Astrocyte (in vitro differentiated cells and primary cell): ENCODE measurements around the gene CASK. TPM values are rescaled to one million over a fixed set of nuclear protein-coding genes. Genes with fewer than 3 reads are reported as not detected.
A peak's percentile ranks its signal among the peaks of the same experiment; 100 is the strongest.

ENCODE experiments used
- DNase-seq: peaks from one replicate; pipeline ENCODE4 v3.0.0-alpha.2; 2010; ENCODE audit warnings: low read depth
- FAIRE-seq: peaks from 2 replicates; lab custom pipeline; 2011; peaks lifted over from hg19 to GRCh38; lab: Jason Lieb, UNC
- H2AFZ ChIP-seq: 2 replicates; pipeline ENCODE4 v1.6.0; 2012; ENCODE audit warnings: low read depth, low read length, inconsistent platforms
- H3K27ac ChIP-seq: 2 replicates; pipeline ENCODE4 v1.5.1; 2011; ENCODE audit warnings: low read depth, low read length, inconsistent platforms
- H3K27me3 ChIP-seq: 2 replicates; pipeline ENCODE4 v1.6.0; 2011; ENCODE audit warnings: low read length, inconsistent platforms; ENCODE audit not compliant: insufficient read depth
- H3K36me3 ChIP-seq: 2 replicates; pipeline ENCODE4 v1.5.1; 2011; ENCODE audit warnings: low read length, inconsistent platforms; ENCODE audit not compliant: insufficient read depth
- H3K4me1 ChIP-seq: 2 replicates; pipeline ENCODE4 v1.5.1; 2011; ENCODE audit warnings: low read length, inconsistent platforms; ENCODE audit not compliant: insufficient read depth
- H3K4me2 ChIP-seq: 2 replicates; pipeline ENCODE4 v1.6.0; 2012; ENCODE audit warnings: low read length, inconsistent platforms
- H3K4me3 ChIP-seq: 2 replicates; pipeline ENCODE4 v1.5.1; 2011; ENCODE audit warnings: low read depth, mild to moderate bottlenecking, low read length, inconsistent platforms; ENCODE audit not compliant: insufficient read depth
- H3K79me2 ChIP-seq: 2 replicates; pipeline ENCODE4 v1.6.0; 2012; ENCODE audit warnings: mild to moderate bottlenecking, low read length, inconsistent platforms; ENCODE audit not compliant: insufficient read depth
- H3K9ac ChIP-seq: 2 replicates; pipeline ENCODE4 v1.6.0; 2012; ENCODE audit warnings: mild to moderate bottlenecking, low read length, inconsistent platforms
- H3K9me3 ChIP-seq: 2 replicates; pipeline ENCODE4 v1.5.1; 2012; ENCODE audit warnings: low read depth, mild to moderate bottlenecking, low read length, inconsistent platforms; ENCODE audit not compliant: insufficient read depth
- H4K20me1 ChIP-seq: 2 replicates; pipeline ENCODE4 v1.6.0; 2012; ENCODE audit warnings: low read length, inconsistent platforms; ENCODE audit not compliant: insufficient read depth
- H3K27ac Mint-ChIP-seq: one replicate; pipeline ENCODE4 v1.8.0; 2021; ENCODE audit warnings: mild to moderate bottlenecking, mixed read lengths; ENCODE audit not compliant: unreplicated experiment
- H3K27me3 Mint-ChIP-seq: one replicate; pipeline ENCODE4 v1.8.0; 2021; ENCODE audit warnings: low read depth, mixed read lengths; ENCODE audit not compliant: unreplicated experiment
- H3K36me3 Mint-ChIP-seq: one replicate; pipeline ENCODE4 v1.8.0; 2021; ENCODE audit warnings: low read depth, mixed read lengths; ENCODE audit not compliant: unreplicated experiment
- H3K4me1 Mint-ChIP-seq: one replicate; pipeline ENCODE4 v1.8.0; 2021; ENCODE audit warnings: low read depth, mixed read lengths; ENCODE audit not compliant: unreplicated experiment
- H3K4me3 Mint-ChIP-seq: one replicate; pipeline ENCODE4 v1.8.0; 2021; ENCODE audit warnings: mild to moderate bottlenecking, moderate library complexity, mixed read lengths; ENCODE audit not compliant: unreplicated experiment
- H3K9me3 Mint-ChIP-seq: one replicate; pipeline ENCODE4 v1.8.0; 2021; ENCODE audit warnings: mild to moderate bottlenecking, mixed read lengths; ENCODE audit not compliant: unreplicated experiment
- EZH2 ChIP-seq: IDR thresholded peaks from 2 replicates; pipeline ENCODE4 v1.6.1; 2012; ENCODE audit warnings: mild to moderate bottlenecking, low read length, inconsistent platforms; ENCODE audit not compliant: insufficient read depth
- total RNA-seq: library from RNA; stranded (reverse); gene quantifications from 2 replicates; pipeline ENCODE4 v1.2.1, GENCODE V29; 2021
- TF ChIP-seq, protein P1 (sequence below): IDR thresholded peaks from 2 replicates; pipeline ENCODE4 v1.5.1; 2011; ENCODE audit warnings: low read depth, mild to moderate bottlenecking, inconsistent platforms, low read length, moderate library complexity; ENCODE audit not compliant: insufficient read depth

CASK gene
- total RNA-seq, 1 donor from 2014 or later, result 99.3 TPM

- peaks cover 7% of the 10 kb centered on the region for H3K4me1 Mint-ChIP-seq
- Histone ChIP-seq H3K9ac (no peak overlapping the region), H3K4me1 (no peaks in the 10 kb centered on the region), H3K36me3 (no peaks in the 10 kb centered on the region), H3K4me2 (no peak overlapping the region), H2AFZ (no peak overlapping the region), H3K27me3 (no peaks in the 10 kb centered on the region), H3K27ac (no peak overlapping the region), H3K9me3 (no peaks in the 10 kb centered on the region), H3K4me3 (no peak overlapping the region), H4K20me1 (peaks cover 29% of the 10 kb centered on the region), H3K79me2 (peaks cover 31% of the 10 kb centered on the region)
- DNase-seq (no peak), FAIRE-seq (peak; percentile 41)
- H3K36me3 Mint-ChIP-seq, result no peaks in the 10 kb centered on the region
- H3K27me3 Mint-ChIP-seq, result no peaks in the 10 kb centered on the region
- H3K4me3 Mint-ChIP-seq, result no peak overlapping the region
- TF ChIP-seq EZH2, result no peak
- TF ChIP-seq, protein P1, sequence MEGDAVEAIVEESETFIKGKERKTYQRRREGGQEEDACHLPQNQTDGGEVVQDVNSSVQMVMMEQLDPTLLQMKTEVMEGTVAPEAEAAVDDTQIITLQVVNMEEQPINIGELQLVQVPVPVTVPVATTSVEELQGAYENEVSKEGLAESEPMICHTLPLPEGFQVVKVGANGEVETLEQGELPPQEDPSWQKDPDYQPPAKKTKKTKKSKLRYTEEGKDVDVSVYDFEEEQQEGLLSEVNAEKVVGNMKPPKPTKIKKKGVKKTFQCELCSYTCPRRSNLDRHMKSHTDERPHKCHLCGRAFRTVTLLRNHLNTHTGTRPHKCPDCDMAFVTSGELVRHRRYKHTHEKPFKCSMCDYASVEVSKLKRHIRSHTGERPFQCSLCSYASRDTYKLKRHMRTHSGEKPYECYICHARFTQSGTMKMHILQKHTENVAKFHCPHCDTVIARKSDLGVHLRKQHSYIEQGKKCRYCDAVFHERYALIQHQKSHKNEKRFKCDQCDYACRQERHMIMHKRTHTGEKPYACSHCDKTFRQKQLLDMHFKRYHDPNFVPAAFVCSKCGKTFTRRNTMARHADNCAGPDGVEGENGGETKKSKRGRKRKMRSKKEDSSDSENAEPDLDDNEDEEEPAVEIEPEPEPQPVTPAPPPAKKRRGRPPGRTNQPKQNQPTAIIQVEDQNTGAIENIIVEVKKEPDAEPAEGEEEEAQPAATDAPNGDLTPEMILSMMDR, result no peak
- no peaks in the 10 kb centered on the region for H3K9me3 Mint-ChIP-seq
- no peak overlapping the region for H3K27ac Mint-ChIP-seq
Measured at GRCh38 chrX:41858161-41858775, 65.1 kb downstream of the CASK start.

GRCh38 chrX:41857670-41858069 is 65.7 kb downstream of the CASK start:
- TF ChIP-seq EZH2, result no peak
- TF ChIP-seq, protein P1, result no peak

DNA sequence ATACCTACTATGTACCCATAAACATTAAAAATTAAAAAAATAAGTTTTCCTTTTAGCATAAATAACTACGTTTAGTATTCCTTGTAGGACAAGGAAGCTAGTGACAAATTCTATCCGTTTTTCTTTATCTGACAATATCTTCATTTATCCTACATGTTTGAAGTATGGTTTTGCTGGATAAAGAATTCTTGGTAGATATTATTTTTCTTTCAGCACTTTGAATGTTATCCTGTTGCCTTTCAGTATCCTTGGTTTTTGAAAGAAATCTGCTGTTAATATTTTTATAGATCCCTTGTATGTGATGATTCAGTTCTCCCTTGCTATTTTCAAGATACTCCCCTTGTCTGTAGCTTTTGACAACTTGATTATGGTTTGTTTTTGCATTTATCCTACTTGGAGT is 76.6 kb downstream of the CASK start:
- Histone ChIP-seq H3K27ac (no peak overlapping the region), H3K9me3 (no peaks in the 10 kb centered on the region), H3K4me1 (no peaks in the 10 kb centered on the region), H3K79me2 (no peaks in the 10 kb centered on the region), H3K27me3 (no peaks in the 10 kb centered on the region), H2AFZ (no peak overlapping the region), H3K9ac (no peak overlapping the region), H4K20me1 (no peaks in the 10 kb centered on the region), H3K4me2 (no peak overlapping the region), H3K36me3 (no peaks in the 10 kb centered on the region), H3K4me3 (no peak overlapping the region)
- no peak for TF ChIP-seq EZH2
- TF ChIP-seq, protein P1, result no peak
- Mint-ChIP-seq H3K9me3 (no peaks in the 10 kb centered on the region), H3K27ac (no peak overlapping the region), H3K4me1 (no peaks in the 10 kb centered on the region), H3K27me3 (no peaks in the 10 kb centered on the region), H3K36me3 (peaks cover 8% of the 10 kb centered on the region), H3K4me3 (no peak overlapping the region)
- DNase-seq (no peak), FAIRE-seq (no peak)

More at GRCh38 chrX:41857670-41858069, 65.7 kb downstream of the CASK start:
- H3K27ac ChIP-seq, result no peak overlapping the region
- peaks cover 31% of the 10 kb centered on the region for H3K79me2 ChIP-seq
- Mint-ChIP-seq H3K27ac (no peak overlapping the region), H3K4me3 (no peak overlapping the region), H3K27me3 (no peaks in the 10 kb centered on the region), H3K36me3 (no peaks in the 10 kb centered on the region), H3K9me3 (no peaks in the 10 kb centered on the region), H3K4me1 (peaks cover 7% of the 10 kb centered on the region)
- DNase-seq (no peak), FAIRE-seq (peak; percentile 41)
- no peak overlapping the region for H3K9ac ChIP-seq
- peaks cover 25% of the 10 kb centered on the region for H4K20me1 ChIP-seq
- no peaks in the 10 kb centered on the region for H3K27me3 ChIP-seq
- no peak overlapping the region for H2AFZ ChIP-seq
- H3K36me3 ChIP-seq, result no peaks in the 10 kb centered on the region
- H3K4me1 ChIP-seq, result no peaks in the 10 kb centered on the region
- no peaks in the 10 kb centered on the region for H3K9me3 ChIP-seq
- H3K4me2 ChIP-seq, result no peak overlapping the region
- H3K4me3 ChIP-seq, result no peak overlapping the region
